Measurements from ENCODE around the gene CYP2U1.
"Not testable (repeated sequence)": the region's sequence is repeated elsewhere in the genome, so short reads cannot be mapped to it uniquely, and the experiment has no call there.

Gene CYP2U1
- total RNA-seq: 3.6 to 19.4 (median 5.0) reads per million in 3 experiments

DNA sequence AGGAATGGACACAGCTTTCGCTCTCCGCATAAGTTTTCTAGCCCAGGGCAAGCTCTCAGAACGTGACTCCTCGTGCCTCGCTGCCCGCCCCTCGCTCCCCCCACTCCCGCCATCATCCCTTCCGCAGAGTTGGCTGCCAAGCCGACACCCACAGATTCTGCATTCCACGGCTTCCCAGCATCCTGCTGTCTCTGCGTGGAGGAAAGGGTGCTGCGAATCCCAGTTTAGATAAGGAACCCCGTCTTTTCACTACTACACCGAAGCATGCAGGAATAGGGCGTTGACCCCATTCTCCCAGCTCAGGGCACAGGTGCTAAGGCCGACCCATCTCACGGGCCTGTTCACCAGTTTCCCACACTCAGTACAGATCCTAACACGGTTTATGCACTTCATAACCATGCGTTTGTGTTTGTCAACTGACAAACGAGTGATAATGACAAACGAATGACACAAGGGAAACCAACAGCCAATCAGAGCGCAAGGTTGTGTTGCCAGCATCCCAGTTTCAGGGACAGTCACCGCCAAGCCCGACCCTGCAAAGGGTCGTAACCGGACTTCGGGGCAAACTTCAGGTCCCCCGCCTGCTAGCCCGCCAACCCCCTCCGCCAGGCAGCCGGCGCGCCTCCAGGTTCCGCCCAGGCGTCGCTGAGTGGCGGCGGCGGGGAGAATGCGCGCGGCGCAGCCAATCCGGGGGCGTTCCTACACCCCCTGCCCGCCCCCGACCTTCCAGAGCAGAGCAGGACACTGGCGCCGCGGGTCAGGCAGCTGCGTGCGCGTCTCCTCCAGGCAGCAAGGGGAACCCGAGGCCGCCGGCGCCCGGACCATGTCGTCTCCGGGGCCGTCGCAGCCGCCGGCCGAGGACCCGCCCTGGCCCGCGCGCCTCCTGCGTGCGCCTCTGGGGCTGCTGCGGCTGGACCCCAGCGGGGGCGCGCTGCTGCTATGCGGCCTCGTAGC lies at the start of gene CYP2U1:
Gene CYP2U1, plus strand, starts transcription at position 729 of the 954 bp plus-strand sequence. Its CDS starts 95 bp downstream, at position 824.
- DNase-seq: peak; percentile 79

DNA sequence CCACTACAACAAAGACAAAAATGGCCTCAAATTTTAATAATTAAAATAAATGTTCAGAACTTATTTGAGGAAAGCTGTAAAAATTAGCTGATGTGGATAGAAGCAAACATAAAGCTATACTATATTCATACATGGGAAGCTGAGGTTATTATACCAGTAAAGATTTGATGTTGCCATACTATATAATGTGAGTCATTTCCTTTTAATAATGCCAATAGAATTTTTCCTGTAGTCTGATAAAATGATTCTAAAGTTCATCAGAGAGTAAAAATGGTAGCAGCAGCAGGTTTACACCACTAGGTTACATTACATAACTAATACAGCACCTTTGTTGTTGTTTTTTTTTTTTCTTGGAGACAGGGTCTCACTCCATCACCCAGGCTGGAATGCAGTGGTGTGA lies 45.5 kb upstream of the CYP2U1 start:
- DNase-seq: no peak

DNA sequence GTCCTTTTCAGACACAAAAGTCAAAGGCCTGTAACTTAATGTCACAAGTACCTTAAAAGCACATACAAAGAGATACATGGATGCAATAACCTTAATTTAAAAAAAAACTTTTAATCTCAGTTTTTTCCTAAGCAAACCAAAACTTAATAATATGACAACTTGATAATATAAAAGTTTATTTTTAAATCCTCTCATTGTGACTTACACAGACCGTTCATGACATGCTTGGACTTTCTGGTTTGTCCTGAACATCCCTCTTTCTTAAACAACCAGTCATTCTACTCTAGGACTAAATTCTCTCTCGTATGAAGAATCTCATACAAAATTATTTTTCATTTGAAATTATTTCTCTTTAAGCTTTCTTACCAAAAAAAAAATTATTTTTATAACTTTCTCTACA lies 43.1 kb upstream of the CYP2U1 start:
- no peak for DNase-seq

DNA sequence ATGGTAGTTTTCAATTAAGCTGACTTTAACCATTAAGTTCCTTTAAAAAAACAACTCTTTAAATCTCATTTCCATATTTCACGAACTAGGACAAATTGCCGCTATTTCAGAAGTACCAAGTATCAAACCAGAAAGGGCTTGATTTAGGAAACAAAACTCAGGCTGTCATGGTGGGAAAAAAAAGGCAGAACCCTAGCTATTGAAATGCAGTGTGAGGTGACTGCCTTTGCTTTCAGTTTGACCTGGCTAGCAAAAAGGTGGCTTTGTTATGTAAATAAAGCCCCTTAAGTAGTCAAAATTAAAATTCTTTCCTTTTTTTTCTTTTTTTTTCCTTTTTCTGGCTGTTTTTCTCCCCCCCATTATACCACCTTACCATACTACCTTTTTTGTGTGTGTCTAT lies 40.6 kb upstream of the CYP2U1 start:
- DNase-seq: no peak

DNA sequence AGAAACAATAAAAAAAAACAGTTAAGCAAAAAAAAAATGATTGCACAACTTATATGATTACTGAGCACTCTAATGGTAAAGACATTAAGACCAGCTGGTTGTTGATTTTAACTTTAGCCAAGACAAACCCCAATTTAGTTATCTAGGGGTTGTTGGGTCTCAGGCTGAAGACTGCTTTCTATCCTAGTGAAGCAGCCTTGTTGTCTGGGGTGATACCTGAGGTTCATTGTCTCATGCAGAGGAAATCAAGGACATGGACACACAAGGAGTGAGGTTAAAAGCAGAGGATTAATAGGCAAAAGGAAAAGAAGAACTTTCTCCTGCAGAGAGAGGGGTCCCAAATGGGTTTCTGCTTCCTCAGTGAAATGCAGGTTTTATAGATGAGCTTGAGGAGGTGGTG lies 40.0 kb upstream of the CYP2U1 start:
- no peak for DNase-seq

DNA sequence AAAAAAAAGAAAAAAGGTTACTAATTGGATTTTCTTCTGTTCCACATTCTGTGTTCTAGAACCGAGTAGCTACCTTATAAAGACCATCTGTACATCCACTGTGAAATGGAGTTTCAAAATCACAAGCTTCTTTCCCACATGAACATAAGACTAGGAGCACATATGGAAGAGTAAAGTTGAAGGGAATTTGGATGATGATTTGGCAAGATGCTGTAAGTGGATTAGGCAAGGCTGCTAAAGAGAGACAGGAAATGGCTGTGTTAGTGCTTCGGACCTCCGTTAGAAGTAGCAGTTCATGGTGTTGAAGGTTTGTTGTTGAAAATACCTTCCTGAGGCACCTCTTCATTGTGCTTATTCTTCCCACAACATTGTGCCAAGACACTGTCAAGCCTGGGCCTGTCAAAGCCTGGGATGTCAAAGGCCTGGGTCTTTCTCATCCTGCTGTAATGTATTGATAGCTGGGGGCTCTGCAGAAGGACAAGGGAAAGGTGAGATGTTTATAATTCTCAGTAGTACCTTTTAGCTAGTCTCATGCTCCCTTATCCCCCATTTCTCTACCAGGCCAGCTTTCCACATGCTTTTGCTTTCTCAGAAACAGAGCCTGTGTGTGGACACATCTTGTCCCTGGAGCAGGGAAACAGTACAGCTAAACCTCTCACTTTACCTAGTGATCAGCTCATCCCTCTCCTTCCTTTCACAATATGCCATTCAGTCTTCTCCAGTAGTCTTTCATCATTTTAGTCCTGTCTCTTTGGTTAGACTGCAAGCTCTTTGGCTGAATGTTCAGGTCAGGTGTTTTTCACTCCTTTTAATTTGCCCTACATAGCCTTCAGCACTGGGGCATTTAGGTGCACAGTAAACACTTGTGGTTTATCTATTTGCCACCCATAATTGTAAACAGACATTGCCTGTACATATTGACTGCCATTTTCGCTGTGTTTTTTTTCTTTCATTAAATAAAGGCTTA lies 37.9 kb upstream of the CYP2U1 start:
- no peak for DNase-seq

DNA sequence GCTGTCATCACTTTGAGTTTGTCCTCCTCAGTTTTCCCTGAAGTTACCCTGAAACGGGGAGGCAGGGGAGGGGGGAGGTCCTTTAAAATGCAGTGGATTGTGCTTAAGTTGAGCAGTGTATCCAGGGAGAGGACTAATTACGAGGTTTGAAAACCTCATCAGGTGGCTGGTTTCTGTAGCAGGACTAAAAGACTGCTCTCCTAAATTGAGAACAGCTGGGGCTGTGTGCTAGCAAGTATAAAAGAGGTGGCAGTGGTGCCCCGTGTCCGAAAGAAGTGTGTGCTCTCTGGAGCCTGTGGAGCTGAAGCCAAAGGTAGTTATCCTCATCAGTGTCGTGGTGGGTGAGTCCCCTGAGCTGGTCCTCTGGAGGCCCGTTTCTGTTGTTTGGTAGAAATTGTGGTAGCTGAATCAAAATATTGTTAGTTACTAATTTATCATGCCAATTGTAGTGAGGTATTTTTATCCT lies 37.2 kb upstream of the CYP2U1 start:
- no peak for DNase-seq

DNA sequence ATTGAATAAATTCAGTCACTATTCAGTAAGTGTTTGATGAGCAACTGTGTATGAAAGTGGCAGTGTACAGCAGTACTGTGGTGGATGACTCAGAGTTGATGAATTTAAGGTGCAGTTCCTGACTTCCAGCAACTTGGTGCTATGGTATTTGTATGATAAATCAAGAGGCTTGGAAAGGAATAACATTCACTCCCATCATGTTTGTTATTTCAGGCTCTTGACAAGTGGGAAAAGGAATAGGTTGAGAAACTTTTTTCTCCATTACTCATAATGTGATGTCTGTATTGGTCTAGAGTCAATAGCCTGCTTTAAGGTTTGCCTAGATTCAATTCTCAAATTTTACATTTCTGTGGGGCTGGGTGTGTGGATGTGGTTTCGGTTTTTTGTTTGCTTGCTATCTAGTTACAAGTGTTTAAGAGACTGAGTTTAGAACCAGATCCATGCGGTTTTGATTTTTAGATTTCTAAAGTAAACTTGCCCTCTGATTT lies 35.1 kb upstream of the CYP2U1 start:
- DNase-seq: no peak

DNA sequence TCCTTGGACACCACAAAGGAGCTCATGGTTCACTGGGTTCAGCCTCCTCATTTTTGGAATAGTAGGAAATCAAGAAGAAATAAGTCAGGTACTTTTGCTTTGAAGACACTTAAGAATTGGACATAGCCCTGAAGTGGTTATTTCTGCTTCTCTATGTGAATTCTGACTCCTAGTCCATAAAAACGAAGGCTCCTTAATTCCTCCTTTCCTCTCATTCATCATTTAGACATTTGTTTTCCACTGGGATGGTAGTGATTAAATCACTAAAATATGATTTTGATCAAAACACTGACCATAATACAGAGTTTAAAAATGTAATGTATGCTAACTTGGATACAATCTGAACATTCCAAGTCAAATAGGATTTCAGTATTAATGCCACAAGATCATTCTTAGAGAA lies 34.7 kb upstream of the CYP2U1 start:
- DNase-seq: no peak

DNA sequence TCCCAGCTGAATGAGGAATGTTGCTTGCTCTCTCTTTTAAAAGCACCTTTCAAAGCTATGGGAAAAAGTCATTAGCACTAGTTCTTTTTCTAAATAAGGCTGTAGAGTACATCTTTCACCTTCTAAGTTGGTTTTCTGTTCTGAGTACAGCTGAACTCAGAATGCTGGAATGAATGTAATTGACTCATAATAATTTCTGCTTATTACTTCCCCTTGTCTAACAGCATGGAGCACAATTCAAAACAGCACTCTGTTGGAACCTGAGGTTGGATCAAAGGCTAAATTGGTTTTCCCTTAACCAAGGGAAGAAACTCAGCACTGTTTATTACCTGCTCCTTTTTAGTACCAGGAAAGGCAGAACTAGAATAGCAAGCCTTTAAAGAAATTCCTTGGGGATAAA lies 33.5 kb upstream of the CYP2U1 start:
- no peak for DNase-seq

DNA sequence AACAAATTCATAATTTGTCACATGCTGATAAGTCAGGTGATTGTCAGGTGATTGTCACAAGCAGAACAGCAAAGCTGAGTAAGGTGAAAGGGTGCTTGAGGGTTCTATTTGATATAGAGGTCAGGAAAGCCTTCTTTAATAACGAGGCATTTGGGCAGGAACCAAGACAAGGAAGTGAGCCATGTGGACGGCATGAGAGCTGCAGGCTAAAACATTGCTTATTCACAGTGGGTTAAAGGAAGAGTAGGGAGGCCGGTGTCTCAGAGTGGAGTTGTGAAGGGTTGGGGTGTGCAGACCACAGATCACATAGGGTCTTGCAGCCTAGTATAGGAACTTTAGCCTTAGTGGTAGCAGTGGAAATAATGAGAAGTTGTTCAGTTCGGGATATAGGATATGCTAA lies 31.3 kb upstream of the CYP2U1 start:
- no peak for DNase-seq

DNA sequence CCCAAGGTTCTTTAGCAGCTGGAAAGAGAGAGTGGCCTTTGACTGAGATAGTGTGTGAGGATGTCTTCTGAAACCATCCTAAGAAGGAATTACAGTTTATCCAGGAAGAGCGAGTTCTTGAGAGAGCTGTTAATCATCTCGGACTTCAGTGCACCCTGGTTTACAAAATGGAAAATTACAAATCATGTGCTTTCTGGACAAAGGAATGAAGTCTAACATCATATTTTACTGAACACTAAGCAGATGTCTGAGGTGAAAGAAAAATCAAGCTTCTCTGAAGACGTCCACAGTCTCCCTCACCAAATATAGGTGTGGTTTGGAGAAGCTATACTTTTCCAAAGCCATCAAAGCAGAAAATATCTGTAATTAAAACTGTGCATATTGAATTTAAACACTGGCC lies 30.8 kb upstream of the CYP2U1 start:
- DNase-seq: no peak

DNA sequence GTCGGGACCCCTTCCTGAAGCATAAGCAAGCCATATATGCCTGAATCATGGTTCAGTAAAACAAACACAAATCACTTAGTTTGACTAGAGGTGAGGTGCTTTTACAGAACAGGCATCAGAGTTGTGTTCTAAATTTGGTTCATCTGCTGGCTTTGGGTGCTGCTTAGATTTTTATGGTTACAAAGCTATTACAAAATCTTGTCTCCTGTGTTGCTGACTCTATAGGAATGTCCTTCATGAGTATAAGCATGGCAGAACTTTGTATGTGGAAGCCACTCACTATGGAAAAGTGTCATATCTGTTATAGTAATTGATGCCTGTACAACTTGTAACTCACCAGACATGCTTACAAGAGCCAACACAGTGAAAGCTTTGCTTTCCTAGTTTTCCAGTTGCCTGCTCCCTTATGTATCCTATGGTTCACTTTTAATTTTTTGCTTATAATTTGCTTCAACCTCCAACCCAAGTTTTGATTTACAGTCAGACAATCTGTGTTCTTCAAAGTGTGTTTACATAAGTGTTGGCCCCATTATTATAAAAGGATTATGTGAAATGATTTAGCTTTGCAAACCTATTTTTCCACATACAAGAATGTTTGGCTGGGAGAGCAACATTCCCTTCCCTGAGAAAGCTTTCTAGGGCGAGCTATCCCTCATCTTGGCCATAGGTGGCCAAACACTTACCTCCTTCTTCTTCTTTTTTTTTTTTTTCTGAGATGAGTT lies 30.0 kb upstream of the CYP2U1 start:
- no peak for DNase-seq

DNA sequence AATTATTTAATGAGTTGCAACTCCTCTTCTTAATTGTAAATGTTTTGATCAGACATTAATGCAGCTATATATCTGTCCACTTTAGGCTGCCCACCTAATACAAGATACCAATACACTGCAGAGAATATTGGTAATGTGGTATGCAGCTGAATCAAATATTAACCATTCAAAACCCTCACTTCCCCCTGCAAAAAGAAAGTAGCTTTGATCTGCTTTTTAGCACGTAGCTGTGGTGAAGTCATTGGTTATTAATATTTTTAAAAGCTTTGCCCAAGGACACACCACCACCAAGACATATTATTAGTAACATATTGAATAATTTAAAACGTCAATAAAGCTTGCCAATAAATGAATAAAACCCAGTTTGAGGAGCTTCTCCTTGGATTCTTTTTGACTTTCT lies 28.6 kb upstream of the CYP2U1 start:
- no peak for DNase-seq

DNA sequence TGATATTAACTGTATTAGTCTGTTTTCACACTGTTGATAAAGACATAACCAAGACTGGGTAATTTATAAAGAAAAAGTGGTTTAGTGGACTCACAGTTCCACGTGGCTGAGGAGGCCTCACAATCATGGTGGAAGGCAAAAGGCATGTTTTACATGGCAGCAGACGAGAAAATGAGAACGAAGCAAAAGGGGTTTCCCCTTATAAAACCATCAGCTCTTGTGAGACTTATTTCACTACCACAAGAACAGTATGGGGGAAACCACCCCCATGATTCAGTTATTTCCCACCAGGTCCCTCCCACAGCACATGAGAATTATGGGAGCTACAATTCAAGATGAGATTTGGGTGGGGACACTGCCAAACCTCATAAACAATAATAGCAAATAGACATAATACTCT lies 26.3 kb upstream of the CYP2U1 start:
- not testable (repeated sequence) for DNase-seq

DNA sequence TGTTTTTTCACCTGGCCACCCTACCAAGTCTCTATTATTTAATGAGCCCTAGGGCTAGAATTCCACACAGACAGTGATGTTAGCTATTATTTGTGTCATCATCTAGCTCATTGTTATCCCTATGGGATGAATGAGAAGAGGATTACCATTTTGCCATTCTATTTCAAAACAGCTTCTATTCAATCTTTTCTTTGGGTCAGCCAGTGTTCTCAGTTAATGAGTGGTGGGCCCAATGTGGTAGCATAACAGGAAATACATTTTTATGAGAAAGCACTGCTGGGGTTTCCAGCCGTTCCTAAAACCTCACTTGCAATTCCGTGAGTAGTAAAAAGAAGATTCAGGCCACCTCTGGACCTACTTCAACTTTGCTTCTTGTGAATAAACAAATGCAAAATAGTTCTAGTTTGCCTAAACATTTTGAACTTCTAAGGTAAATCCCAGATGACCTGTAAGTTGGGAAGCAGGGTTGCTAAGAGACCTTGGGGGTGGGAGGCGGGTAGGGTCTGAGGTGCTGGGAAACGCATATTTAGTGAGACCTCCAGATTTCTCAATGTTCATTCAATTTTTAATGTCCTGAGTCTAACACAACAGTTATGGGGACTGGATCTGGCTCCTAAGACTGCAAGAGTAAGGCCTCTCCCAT lies 24.8 kb upstream of the CYP2U1 start:
- no peak for DNase-seq

DNA sequence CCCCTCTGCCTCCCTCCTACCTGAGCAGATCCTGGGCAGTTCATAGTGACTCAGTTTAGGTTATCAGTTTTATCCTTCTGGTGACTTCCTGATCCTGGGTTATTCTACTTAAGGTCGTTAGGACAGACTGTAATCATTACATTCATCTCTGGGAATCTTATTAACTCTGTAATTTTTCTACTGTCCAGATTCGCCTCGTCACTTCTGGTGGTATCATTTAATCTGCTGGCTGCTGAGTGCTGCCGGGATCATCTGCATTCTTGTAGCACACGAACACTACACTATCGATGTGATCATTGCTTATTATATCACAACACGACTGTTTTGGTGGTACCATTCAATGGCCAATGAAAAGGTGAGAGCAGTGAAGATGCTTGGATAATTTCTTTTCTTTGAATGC lies 23.0 kb upstream of the CYP2U1 start:
- DNase-seq: no peak

DNA sequence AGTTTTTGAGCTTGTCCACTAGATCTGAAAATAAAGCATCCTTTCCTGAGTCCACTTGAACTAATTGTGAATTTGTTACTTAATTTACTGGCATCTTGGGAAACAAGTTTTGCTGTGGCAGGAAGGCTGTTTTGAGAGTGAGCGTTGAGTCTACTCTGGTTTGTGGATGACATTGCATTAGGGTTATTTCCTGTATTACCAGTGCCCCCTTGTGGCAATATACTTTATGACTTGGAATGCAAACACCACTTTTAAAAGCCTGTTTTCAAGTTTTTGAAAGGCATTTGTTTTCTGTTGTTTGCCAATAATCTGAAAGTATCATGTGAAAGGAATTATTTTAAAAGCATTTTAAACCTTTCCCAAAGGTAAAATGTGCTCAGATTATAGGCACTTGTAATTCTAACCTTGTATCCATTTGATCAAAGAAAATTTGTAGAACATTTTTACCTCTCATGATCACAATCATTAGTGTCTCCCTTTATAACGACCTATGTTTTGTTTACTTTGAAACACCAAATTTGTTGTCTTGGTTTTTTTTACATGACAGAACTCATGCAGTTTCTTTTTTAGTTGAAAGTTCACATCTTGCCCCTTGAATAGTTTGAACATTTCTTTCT lies 18.0 kb upstream of the CYP2U1 start:
- DNase-seq: peak; percentile 56

DNA sequence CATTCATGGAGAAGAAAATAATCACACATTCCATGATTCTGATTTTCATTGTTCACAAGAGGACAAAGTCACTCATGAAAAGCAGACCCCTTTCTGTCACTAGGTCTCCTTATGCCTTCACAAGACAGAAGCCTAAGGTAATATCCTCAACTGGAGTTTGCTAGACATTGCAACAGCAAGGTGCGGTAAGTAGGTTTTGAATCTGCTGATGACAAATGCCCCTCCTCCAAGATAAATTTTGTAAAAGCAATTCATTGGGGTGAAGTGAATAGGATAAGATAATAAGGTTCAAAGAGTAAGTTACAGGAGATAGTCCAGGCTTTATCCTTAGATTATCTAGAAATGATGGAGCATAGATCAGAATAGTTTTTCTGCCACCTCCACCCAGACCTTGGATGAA lies 16.1 kb upstream of the CYP2U1 start:
- no peak for DNase-seq

DNA sequence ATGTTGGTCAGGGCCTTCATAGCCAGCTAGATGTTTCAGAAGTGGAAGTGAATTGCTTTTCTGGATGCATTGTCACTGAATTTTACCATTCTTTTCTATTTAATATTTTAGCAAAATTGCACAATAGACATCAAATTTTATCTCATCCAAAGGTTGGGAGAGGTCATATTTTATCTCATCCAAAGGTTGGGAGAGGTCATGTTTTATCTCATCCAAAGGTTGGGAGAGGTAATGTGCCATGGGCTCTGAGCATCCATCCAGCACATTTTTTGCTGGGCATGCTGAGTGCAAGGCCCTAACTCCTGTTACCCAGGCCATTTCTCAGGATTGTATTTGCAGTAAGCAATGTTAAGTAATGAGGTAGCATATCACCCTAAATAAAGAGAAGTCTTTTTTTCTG lies 14.7 kb upstream of the CYP2U1 start:
- no peak for DNase-seq

DNA sequence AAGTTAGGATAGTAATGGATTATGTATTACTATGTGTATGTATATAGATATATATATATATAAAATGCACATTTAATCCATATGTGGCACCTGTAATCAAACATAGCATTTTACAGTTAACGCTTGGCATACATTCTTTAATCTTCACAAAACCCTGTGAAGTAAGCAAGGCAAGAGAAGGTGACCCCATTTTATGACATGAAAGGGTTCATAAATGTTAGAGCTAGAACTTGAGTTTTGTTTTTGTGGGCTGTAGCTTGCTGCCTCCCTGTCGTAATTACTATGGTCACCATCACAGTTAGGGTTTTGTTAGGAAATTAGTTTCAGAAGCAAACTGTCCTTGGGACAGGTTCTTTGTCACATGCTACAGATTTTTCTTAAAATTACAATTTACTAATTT lies 13.8 kb upstream of the CYP2U1 start:
- no peak for DNase-seq
